HepG2 (cell line): ENCODE data around the gene ABCA3. TPM values are rescaled to one million over a fixed set of nuclear protein-coding genes. Genes with fewer than 3 reads are reported as not detected.

Experiments used
- FOXO4 ChIP-seq: sonication (generic); formaldehyde crosslinking; conservative IDR thresholded peaks from 2 replicates; pipeline ENCODE4 v1.8.1; 2023; ENCODE audit warnings: missing genetic modification reagents
- GFI1 ChIP-seq: sonication (generic); formaldehyde crosslinking; IDR thresholded peaks from 2 replicates; pipeline ENCODE4 v1.5.0; 2020; ENCODE audit warnings: missing genetic modification reagents, mild to moderate bottlenecking, borderline replicate concordance
- MED8 ChIP-seq: sonication (generic); formaldehyde crosslinking; IDR thresholded peaks from 2 replicates; pipeline ENCODE4 v1.8.1; 2023; ENCODE audit warnings: mild to moderate bottlenecking, missing genetic modification reagents; ENCODE audit not compliant: insufficient replicate concordance
- MLLT10 ChIP-seq: sonication (generic); formaldehyde crosslinking; IDR thresholded peaks from 2 replicates; pipeline ENCODE4 v1.4.0; 2020; ENCODE audit warnings: missing genetic modification reagents
- ONECUT2 ChIP-seq: sonication (generic); formaldehyde crosslinking; IDR thresholded peaks from 2 replicates; pipeline ENCODE4 v1.4.0; 2020; ENCODE audit warnings: missing genetic modification reagents
- TCF12 ChIP-seq, 2 experiments: fragments of 450-650 bp in 1 of 2; sonication (generic) in 1 of 2; formaldehyde crosslinking in 1 of 2; IDR thresholded peaks; 2 replicates each; pipeline versions ENCODE4 v1.6.1 to v1.8.0; 2017 to 2022; ENCODE audit warnings: antibody characterized with exemption in 1 of 2, mild to moderate bottlenecking in 1 of 2, missing genetic modification reagents in 1 of 2, moderate library complexity in 1 of 2
- ZNF446 ChIP-seq: sonication (generic); formaldehyde crosslinking; IDR thresholded peaks from 2 replicates; pipeline ENCODE4 v1.5.0; 2020; ENCODE audit warnings: mild to moderate bottlenecking, missing genetic modification reagents
- ZNF678 ChIP-seq: sonication (generic); formaldehyde crosslinking; IDR thresholded peaks from 2 replicates; pipeline ENCODE4 v1.4.0; 2020; ENCODE audit warnings: mild to moderate bottlenecking, missing genetic modification reagents
- polyA plus RNA-seq, 8 experiments: library from polyadenylated mRNA; depleted of rRNA in 3 of 8; stranded (reverse) in 7 of 8; unstranded in 1 of 8; fragments of >200 nt; fragmentation: Illumina TruSeq in 4 of 8; extraction: Trizol in 4 of 8; gene quantifications; 2 replicates each; pipeline versions ENCODE4 v1.2.1 to v1.2.3, GENCODE V29; 2011 to 2016; ENCODE audit warnings: low read depth in 4 of 8, missing spikeins in 1 of 8, mixed read lengths in 1 of 8; ENCODE audit not compliant: insufficient read depth in 1 of 8
- total RNA-seq, 5 experiments: library from RNA; depleted of rRNA; stranded (reverse); fragments of >200 nt; fragmentation: Illumina TruSeq; extraction: Trizol; gene quantifications; 2 replicates each; pipeline ENCODE4 v1.2.3, GENCODE V29; 2016; ENCODE audit warnings: low read depth in 1 of 5
- TF ChIP-seq, protein P1 (sequence below): sonication (generic); formaldehyde crosslinking; IDR thresholded peaks from 2 replicates; pipeline ENCODE4 v1.9.0; 2021; ENCODE audit warnings: missing genetic modification reagents, borderline replicate concordance
- TF ChIP-seq, protein P2 (sequence below): sonication (generic); formaldehyde crosslinking; IDR thresholded peaks from 2 replicates; pipeline ENCODE4 v1.8.1; 2023; ENCODE audit warnings: mild to moderate bottlenecking, moderate library complexity, missing genetic modification reagents
- TF ChIP-seq, protein P3 (sequence below): sonication (generic); formaldehyde crosslinking; IDR thresholded peaks from 2 replicates; pipeline ENCODE4 v1.4.0; 2020; ENCODE audit warnings: missing genetic modification reagents, mild to moderate bottlenecking, borderline replicate concordance
- TF ChIP-seq, protein P4 (sequence below): sonication (generic); formaldehyde crosslinking; IDR thresholded peaks from 2 replicates; pipeline ENCODE4 v1.9.0; 2022; ENCODE audit warnings: missing genetic modification reagents, mild to moderate bottlenecking, borderline replicate concordance
- TF ChIP-seq, protein P5 (sequence below): IDR thresholded peaks from 2 replicates; pipeline ENCODE4 v1.6.1; 2016; ENCODE audit warnings: missing biosample characterization, missing genetic modification reagents, low read depth

ABCA3 gene
- total and polyA plus RNA-seq, 2 of the 13 experiments (the other 11 are each of a cell fraction or from before 2014, with no cell fraction given) = 0.60 to 1.5 TPM

GRCh38 chr16:2267913-2268666 lies 72.4 kb downstream of the ABCA3 start, which contains the start of gene RNPS1 (continued):
- TF ChIP-seq ONECUT2 (CRISPR knock-in tag) = 0 out of 2 replicates have a peak, but pooled peaks have one; percentile 2
- TF ChIP-seq ZNF446 (CRISPR knock-in tag) = peak; percentile 94
- TF ChIP-seq, protein P1, sequence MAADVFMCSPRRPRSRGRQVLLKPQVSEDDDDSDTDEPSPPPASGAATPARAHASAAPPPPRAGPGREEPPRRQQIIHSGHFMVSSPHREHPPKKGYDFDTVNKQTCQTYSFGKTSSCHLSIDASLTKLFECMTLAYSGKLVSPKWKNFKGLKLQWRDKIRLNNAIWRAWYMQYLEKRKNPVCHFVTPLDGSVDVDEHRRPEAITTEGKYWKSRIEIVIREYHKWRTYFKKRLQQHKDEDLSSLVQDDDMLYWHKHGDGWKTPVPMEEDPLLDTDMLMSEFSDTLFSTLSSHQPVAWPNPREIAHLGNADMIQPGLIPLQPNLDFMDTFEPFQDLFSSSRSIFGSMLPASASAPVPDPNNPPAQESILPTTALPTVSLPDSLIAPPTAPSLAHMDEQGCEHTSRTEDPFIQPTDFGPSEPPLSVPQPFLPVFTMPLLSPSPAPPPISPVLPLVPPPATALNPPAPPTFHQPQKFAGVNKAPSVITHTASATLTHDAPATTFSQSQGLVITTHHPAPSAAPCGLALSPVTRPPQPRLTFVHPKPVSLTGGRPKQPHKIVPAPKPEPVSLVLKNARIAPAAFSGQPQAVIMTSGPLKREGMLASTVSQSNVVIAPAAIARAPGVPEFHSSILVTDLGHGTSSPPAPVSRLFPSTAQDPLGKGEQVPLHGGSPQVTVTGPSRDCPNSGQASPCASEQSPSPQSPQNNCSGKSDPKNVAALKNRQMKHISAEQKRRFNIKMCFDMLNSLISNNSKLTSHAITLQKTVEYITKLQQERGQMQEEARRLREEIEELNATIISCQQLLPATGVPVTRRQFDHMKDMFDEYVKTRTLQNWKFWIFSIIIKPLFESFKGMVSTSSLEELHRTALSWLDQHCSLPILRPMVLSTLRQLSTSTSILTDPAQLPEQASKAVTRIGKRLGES (CRISPR knock-in tag) = 0 out of 2 replicates have a peak, but pooled peaks have one; percentile 40
- TF ChIP-seq, protein P2, sequence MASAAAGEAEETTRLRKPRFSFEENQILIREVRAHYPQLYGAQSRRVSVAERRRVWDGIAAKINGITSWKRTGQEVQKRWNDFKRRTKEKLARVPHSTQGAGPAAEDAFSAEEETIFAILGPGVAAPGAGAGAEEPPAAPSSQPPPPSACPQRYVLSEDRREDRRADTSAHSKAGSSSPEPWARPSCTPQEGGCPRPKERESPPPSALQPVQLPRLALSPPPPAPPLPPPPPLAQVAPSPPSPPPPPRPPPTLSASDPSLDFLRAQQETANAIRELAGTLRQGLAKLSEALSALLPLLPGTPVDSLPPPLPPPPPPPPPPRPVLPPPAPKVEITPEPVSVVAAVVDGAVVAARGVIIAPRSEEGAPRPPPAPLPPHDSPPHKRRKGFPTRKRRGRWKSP (CRISPR knock-in tag) = peak; percentile 93
- TF ChIP-seq, protein P3, sequence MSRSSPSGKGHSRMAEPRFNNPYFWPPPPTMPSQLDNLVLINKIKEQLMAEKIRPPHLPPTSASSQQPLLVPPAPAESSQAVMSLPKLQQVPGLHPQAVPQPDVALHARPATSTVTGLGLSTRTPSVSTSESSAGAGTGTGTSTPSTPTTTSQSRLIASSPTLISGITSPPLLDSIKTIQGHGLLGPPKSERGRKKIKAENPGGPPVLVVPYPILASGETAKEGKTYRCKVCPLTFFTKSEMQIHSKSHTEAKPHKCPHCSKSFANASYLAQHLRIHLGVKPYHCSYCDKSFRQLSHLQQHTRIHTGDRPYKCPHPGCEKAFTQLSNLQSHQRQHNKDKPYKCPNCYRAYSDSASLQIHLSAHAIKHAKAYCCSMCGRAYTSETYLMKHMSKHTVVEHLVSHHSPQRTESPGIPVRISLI = no peak; the same call in 1 of the 2 replicates
- TF ChIP-seq, protein P4, sequence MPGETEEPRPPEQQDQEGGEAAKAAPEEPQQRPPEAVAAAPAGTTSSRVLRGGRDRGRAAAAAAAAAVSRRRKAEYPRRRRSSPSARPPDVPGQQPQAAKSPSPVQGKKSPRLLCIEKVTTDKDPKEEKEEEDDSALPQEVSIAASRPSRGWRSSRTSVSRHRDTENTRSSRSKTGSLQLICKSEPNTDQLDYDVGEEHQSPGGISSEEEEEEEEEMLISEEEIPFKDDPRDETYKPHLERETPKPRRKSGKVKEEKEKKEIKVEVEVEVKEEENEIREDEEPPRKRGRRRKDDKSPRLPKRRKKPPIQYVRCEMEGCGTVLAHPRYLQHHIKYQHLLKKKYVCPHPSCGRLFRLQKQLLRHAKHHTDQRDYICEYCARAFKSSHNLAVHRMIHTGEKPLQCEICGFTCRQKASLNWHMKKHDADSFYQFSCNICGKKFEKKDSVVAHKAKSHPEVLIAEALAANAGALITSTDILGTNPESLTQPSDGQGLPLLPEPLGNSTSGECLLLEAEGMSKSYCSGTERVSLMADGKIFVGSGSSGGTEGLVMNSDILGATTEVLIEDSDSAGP = peak; percentile 100
- TF ChIP-seq ZNF678 (CRISPR knock-in tag) = peak; percentile 74; the same call in 1 of the 2 replicates
- TF ChIP-seq FOXO4 (CRISPR knock-in tag) = peak; percentile 95; the same call in 1 of the 2 replicates
- peak; percentile 67; the same call in 1 of the 2 replicates for TF ChIP-seq GFI1
- no peak for TF ChIP-seq MLLT10 (CRISPR knock-in tag)
- TF ChIP-seq, protein P5, sequence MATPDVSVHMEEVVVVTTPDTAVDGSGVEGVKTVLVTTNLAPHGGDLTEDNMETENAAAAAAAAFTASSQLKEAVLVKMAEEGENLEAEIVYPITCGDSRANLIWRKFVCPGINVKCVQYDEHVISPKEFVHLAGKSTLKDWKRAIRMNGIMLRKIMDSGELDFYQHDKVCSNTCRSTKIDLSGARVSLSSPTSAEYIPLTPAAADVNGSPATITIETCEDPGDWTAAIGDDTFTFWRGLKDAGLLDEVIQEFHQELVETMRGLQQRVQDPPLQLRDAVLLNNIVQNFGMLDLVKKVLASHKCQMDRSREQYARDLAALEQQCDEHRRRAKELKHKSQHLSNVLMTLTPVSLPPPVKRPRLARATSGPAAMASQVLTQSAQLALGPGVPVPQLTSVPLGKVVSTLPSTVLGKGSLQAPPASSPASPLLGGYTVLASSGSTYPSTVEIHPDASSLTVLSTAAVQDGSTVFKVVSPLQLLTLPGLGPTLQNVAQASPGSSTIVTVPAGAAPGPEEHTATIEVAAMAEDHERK (CRISPR knock-in tag) = 0 out of 2 replicates have a peak, but pooled peaks have one; percentile 36
- TF ChIP-seq MED8 (CRISPR knock-in tag) = peak; percentile 94
- no peak for TF ChIP-seq TCF12 (IDR thresholded peaks at IDR 0.05)
- TF ChIP-seq TCF12 (CRISPR knock-in tag; IDR thresholded peaks at IDR 0.05) = peak; percentile 68; the same call in 1 of the 2 replicates
